Epithelial cell of proximal tubule (primary cell): ENCODE results near the gene SMU1. TPM values are rescaled to one million over a fixed set of nuclear protein-coding genes. Genes with fewer than 3 reads are reported as not detected.

Experiments used
- DNase-seq: peaks from one replicate; pipeline ENCODE4 v3.0.0-alpha.2; 2011; ENCODE audit warnings: low read depth
- H3K4me3 ChIP-seq: 2 replicates; pipeline ENCODE4 v1.5.1; 2011; ENCODE audit warnings: low read depth, mild to moderate bottlenecking, low read length
- total RNA-seq: library from RNA; depleted of rRNA; stranded (reverse); fragments of >200 nt; gene quantifications from 2 replicates; pipeline ENCODE4 v1.2.3, GENCODE V29; 2015
- TF ChIP-seq, protein P1 (sequence below): conservative IDR thresholded peaks from 2 replicates; pipeline ENCODE4 v1.5.1; 2012; ENCODE audit warnings: low read depth, mild to moderate bottlenecking, low read length

The SMU1 gene
- total RNA-seq, 1 donor from 2014 or later: 14.4 TPM

DNA sequence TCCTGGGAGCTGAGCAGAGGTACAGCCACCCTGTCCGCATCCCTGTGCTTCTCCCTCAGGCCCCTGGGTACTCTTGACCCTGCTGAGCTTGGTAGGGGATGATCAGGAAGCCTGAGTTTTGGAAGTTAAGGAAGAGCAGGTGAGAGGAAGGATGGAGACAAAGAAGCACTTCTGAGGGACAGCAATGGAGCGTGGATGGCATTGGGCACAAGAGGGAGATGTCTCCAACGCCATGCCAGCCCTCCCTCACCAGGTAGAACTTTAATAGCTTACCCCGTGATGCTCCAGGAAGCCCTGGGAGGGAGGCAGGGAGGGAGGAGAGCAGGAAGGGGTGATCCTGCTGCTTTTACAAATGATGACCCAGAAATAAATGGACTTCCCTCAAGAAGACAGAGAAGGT, 29.9 kb upstream of the SMU1 start:
- no peak overlapping the region for H3K4me3 ChIP-seq
- TF ChIP-seq, protein P1, sequence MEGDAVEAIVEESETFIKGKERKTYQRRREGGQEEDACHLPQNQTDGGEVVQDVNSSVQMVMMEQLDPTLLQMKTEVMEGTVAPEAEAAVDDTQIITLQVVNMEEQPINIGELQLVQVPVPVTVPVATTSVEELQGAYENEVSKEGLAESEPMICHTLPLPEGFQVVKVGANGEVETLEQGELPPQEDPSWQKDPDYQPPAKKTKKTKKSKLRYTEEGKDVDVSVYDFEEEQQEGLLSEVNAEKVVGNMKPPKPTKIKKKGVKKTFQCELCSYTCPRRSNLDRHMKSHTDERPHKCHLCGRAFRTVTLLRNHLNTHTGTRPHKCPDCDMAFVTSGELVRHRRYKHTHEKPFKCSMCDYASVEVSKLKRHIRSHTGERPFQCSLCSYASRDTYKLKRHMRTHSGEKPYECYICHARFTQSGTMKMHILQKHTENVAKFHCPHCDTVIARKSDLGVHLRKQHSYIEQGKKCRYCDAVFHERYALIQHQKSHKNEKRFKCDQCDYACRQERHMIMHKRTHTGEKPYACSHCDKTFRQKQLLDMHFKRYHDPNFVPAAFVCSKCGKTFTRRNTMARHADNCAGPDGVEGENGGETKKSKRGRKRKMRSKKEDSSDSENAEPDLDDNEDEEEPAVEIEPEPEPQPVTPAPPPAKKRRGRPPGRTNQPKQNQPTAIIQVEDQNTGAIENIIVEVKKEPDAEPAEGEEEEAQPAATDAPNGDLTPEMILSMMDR: no peak
- no peak for DNase-seq

DNA sequence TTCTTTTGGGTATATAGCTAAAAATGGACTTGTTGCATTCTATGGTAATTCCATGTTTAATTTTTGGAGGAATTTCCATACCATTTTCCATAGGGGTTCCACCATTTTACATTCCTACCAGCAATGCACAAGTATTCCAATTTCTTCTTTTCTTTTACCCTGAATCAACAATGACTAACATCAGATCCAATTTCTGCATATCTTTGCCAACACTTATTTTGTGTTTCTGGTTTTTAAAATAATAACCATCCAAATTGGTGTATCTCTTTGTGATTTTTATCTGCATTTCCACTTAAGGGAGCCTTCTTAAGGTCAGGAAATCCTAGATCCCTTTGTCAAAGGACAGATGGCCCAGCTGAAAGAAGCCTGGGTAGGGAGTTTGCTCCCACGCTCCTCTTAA, 29.5 kb upstream of the SMU1 start:
- H3K4me3 ChIP-seq: no peak overlapping the region
- TF ChIP-seq, protein P1: no peak
- DNase-seq: no peak

DNA sequence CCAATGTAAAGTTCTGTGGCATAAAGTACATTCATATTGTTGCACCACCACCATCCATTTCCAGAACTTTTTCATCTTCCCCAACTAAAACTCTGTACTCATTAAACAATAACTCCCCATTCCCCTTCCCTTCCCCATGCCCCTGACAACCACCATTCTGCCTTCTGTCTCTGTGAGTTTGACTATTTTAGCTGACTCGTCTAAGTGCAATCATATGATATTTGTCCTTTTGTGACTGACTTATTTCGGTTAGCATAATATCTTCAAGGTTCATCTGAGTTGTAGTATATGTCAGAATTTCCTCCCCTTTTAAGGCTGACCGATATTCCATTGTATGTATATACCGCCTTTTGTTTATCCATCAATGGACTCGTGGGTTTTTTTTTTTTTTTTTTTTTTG, 29.0 kb upstream of the SMU1 start:
- DNase-seq: no peak
- H3K4me3 ChIP-seq: no peak overlapping the region
- TF ChIP-seq, protein P1: no peak

DNA sequence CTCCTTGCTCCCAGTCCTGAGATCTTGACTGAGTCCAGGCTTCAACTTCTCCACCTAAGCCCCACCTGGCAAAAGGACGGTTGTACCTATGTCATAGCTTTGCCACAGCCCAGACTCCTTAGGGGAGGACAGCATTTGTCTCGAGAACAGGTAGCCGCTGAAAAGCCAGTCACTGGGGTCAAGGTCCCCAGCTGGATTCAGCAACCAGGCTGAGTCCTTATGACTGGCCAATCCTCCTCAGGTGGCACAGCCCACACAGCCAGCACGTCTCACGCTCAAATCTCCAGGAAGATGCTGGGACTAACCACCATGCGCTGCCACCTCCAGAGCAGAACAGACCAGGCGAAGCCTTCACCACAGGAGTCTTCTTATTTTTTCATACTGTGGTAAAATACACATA, 27.9 kb upstream of the SMU1 start:
- DNase-seq: no peak
- no peak overlapping the region for H3K4me3 ChIP-seq
- TF ChIP-seq, protein P1: no peak

DNA sequence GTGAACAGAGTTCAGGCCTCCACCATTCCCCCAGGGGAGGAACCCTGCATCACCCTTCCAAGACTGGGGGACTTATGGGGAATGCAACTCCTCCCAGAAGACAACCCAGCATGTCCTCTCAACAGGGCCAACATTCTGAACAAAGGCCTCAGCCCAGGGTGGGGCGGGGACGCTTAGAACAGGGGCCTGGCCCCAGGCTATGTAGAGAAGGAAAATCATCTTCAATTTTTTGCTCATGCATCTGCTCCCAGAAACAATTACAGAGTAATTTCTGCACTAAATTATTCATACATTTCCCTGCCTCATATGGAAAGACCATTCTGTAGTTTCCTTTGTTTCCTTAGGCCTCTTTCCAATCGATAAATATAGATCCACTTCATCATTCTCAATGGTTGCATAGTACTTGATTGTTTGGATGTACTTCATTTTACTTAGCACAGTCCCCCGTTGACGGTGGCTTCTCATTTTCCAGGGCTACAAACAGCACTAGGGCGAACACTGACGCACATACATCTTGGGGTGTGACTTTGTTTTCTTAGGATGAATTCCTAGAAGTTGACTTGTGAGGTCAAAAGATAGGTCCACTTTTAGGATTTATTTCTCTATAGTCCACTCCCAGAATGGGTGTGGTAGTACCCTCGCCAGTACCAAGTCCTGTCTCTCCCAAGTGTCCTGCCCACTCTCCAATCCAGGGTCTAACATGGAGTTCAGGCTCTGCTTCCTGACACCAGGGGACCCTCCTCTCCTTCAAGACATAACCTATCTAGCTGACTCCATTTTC, 27.2 kb upstream of the SMU1 start:
- TF ChIP-seq, protein P1: no peak

DNA sequence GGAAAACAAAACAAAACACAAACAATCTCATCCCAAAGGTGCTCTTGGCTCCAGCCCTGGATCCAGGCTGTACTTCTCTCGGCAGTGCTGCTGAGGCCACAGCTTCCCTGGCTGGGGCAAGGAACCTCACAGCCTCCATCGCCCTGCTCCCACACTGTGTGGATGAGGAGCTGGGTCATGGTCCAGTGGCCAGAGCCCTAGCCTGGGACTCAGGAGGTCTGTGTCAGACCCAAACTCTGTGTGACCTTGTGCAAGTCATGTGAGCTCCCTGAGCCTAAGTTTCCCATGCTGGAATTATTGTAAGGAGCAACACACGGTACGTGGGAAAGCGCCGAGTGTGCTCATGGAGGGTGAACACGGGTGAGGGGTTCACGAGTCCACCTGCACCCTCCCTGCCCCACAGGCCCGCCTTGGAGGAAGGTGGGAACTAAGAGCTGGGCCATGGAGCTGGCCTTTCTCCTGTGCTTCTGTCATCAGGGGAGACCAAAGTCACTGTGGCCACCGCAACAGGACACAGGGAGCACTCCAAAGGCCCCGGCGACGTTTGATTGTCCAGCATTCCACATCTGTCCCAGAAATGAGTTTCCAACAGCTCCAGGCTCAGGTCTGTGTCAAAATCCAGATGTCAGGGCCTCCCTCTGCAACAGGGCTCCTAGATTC, 26.2 kb upstream of the SMU1 start:
- H3K4me3 ChIP-seq: no peak overlapping the region
- TF ChIP-seq, protein P1: no peak
- DNase-seq: no peak

More for the DNA sequence above, 27.2 kb upstream of the SMU1 start:
- DNase-seq: no peak
- H3K4me3 ChIP-seq: no peak overlapping the region
